Stimulated activated CD4-positive, alpha-beta T cell treated with anti-CD3 and anti-CD28 coated beads, Interleukin-15, amount 100 ng/mL, for 24 hours (primary cell): Measurements from ENCODE around the gene NCSTN.
A peak's percentile ranks its signal among the peaks of the same experiment; 100 is the strongest.

Experiments used
- DNase-seq: peaks from one replicate; pipeline ENCODE4 v3.0.0-alpha.2; 2020

The NCSTN gene

DNA sequence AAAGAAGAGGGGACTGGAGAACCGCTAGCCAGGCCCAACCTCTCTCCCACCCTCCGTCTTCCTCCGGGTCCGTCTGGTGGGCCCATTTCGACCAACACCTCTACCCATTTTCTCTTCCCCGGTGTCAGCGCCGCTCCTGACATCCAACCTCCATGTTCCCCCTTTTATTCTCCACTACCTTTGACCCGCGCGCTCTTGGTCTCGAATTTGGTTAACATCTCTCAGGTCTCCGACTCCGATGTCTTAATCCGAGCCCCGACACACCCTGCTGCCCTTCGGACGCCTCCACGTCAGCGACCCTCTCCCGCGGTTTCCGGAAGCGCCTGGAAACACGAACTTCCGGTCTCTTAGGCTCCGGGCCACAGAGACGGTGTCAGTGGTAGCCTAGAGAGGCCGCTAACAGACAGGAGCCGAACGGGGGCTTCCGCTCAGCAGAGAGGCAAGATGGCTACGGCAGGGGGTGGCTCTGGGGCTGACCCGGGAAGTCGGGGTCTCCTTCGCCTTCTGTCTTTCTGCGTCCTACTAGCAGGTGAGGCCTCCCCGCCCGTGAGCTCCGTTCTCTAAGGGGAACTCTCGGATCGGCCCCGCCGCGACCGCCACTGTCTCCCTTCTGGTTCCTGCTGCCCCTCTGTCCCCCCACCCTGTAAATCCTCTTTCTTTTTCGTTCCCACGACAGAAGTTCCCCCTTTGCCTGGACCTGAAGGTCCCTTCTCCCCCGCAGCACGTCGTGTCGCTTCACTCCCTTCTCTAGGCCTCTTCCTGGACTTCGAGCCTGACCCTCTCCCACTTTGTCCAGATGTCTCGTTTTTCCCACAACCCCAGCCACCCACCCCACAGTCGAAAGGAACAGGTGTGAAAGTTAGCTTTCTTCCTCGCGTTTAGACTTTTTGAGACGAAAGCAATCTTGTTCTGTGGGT is at the start of gene NCSTN, which contains the start of gene COPA:
TSS of gene NCSTN (plus strand) at position 431 of the 917 bp plus-strand sequence. CDS start at position 445, 14 bp downstream.
TSS of gene COPA (minus strand) at position 298 of the 917 bp plus-strand sequence. CDS start at position 218, 80 bp downstream.
- peak; percentile 93 for DNase-seq

DNA sequence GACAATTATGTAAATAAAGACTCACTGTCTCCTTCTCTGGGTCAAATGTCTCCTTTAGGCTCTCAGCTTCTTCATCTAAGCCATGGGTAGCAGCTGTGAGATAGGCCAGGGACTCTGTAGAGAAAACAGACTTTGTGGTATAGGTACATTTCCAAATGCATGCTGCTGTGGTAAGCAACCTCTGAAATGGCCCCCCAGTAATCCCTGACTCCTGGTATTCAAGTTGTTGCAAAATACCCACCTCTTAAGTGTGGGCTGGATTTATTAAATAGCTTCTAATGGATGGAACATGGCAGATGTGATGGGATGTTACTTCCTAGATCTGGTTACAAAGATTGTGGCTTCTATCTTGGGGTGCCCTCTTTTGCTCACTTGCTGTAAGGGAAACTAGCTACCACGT is 47.1 kb upstream of the NCSTN start:
- no peak for DNase-seq

DNA sequence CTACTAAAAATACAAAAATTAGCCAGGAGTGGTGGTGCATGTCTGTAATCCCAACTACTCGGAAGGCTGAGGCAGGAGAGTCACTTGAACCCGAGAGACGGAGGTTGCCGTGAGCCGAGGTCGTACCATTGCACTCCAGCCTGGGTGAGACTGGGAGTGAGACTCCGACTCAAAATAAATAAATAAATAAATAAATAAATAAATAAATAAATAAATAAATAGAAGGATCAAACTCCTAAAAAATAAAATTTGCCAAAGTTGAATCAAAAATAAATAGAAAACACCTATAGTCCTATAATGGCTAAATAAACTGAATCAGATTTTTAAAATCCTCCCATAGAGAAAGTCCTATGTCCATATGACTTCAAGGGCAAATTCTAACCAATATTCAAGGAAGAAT is 43.0 kb upstream of the NCSTN start:
- DNase-seq = no peak

DNA sequence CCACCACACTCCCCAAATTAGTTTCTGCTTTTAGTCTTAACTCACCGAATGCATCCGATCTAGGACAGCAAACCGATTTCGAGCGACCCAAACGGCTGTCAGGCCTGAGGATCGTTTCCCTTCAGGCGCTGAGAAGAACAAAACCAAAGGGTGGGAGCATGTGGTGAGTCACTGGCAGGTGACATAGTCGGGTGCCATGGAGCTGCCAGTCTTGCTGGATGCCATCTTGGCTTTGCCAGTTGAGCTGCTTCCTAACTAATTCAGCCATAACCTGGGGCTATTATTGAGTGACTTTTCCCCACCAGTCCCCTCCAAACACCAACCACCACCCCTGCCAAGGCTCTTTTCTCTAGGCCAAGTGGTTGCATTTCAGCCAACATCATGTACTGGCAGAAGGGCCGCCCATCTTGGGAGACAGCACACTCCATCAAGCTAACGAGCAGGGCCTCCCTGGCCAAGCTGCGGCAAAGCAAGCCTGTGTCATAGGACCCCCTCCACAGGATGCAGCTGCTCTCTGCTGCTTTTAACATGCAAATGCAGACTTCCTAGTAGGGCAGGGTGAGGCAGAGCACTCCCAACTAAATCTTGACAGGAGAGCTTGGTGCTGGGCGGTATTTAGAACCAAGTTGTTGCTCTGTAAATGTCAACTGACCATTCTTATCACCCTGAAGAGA is 35.9 kb upstream of the NCSTN start:
- DNase-seq = no peak

DNA sequence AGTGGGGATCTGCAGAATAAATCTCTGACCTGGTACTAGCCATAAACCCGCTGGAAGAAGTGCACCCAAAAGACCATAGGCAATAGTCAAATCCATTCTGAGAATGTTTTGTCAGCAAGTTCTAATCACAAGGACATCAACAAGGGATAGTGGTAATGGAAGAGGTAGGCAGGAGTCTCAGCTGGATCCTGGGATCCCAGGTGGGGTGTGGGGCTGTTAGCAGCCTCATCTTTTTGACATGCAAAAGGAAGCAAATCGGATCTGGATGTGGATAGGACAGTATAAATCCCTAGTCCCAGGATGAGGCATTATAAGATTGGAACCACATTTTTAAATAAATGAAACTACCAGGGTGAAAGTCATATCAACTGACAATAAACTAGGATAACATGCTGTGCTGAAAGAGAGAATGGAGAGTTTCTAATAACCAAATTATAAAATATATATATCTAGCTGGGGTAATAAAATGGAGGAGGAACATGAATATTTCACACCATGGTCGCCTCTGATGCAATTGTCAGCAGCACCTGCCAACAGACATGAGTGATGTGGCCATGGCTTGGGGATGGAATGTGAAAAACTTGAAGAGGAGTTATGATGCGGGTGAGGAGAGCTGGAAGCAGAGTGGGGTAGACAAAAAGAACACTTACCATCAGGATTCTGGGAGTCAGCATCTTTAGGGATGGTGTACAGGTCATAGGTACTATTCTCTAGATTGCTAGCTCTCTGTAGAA is 34.6 kb upstream of the NCSTN start:
- DNase-seq = no peak

DNA sequence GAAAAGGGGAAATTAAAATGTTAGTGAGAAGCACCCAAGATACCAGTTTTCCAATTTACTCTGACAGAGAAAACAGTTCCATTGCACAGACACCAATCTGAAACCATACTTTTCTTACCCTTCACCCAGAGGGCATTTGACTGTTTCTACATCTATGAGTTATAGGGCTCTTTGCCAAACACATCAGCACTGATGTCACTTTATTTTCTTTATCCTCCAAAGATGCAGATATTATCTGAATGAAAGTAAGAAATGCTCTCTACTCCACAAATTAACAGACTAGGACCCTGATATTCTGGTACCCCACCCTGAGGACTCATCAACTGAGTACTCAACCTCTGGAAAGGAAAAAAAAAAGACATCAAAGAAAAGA is 34.0 kb upstream of the NCSTN start:
- DNase-seq = no peak

DNA sequence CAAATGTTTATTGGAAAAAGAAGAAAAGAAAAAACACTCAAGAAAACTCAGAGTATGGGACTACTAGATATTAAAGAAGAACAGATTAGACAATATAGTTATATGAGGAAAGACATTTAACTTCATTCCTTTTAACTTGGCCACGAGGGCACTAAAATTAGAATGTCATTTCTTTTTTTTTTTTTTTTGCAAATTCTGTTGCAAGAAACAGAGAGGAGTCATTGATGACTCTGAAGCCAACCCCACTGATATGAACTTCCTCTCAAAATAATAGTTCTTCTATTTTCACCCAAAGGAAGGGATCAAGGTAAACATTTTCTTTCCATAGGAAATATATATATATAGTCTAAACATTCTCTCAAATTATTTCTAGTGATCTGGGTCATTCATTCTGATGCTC is 33.6 kb upstream of the NCSTN start:
- DNase-seq = no peak

DNA sequence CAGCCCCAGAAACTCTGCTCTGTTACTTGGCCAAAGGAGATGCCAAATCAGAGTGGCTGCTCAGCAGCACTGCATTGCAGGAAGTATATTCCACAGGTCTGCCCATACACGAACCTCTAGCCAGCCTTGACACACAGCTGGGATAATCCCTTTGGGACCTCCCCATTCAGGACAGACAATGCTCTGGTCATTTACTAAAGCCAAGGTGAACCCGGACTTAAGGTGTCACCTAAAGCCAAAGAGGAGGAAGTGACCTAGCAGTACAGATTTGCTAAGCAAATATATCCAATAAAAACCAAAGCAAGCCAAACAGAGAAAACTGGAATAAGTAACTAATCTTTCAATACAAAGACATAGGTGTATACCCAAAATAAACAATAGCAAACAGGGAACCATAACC is 27.8 kb upstream of the NCSTN start:
- no peak for DNase-seq

DNA sequence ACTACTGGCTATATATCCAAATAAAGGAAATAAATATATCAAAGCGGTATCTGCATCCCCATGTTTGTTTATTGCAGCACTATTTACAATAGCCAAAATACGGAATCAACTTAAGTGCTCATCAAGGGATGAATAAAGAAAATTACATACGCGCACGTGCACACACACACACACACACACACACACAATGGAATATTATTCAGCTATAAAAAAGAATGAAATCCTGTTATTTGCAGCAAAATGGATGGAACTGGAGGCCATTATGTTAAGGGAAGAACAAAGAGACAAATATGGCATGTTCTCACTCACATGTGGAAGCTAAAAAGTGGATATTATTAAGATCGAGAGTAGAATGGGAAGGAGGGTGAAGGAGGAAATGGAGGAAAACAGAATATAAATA is 20.4 kb upstream of the NCSTN start:
- DNase-seq = no peak

DNA sequence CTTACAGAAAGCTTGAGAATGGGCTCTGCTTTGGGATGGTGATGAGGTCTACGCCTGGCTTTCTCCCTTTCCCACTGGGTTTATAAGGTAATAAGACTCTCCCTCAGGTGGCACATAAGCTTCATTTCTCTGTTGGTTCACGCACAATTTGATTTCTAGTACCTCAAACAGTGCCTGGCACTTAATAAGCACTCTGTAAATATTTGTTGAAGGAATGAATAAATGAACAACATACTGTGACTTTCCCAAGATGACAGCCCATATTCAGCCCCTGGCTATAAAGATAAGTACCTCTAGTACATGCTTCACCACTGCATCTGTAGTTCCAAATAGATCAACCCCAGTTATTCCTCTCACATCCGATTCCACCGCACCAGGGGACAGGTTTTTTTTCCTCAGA is 17.9 kb upstream of the NCSTN start:
- DNase-seq = no peak

DNA sequence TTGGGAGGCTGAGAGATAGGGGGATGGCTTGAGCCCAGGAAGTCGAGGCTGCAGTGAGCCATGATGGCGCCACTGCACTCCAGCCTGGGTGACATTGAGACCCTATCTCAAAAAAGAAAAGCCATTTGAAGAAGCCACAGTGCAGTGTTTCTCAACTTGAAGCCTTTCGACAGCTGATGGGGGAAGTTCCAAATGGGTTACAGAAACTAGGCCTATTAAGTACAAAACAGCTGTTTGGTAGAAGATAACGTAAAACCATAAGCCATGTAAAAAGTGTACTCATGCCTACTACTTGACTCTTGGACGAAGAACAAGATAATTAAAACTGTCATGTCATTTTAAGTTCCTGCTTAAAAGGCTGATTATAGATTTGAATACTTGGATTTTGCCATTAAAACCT is 16.8 kb upstream of the NCSTN start:
- DNase-seq = no peak

DNA sequence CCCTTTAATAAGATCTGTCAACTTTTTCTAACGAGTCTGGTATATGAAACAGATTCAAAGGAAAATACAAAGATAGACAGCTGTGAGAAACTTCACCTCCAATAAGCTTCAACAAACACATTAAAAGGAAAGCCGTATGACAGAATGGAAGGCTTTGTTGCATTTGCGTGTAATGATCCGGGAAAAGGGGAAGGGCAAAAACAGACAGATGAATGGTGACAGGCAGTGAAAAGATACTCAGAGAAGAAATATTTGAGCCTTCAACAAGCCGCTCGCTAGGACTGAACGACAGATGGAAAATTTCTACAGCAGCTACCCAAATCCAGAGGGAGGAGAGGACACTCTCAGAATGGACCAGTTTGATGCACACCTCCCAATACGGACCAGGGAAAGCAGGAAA is 15.0 kb upstream of the NCSTN start:
- no peak for DNase-seq

DNA sequence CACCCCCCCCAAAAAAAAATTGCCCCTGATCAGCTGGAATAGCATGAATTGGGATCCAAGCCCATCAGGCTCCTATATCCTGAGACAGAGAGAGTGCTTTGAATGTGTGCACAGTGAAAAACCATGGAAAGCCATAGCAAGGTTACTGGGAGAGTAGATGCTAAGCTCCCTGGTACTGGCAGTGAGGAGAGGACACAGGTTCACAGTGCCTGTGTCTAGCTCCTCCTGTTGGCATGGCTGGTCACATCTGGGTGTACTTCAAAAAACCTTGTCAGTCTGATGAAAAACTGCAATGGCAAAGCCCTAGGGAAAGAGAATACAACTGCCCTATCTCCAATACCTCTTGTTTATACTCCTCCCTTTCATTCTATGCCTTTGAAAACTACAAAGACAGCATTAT is 13.1 kb upstream of the NCSTN start:
- DNase-seq = no peak

DNA sequence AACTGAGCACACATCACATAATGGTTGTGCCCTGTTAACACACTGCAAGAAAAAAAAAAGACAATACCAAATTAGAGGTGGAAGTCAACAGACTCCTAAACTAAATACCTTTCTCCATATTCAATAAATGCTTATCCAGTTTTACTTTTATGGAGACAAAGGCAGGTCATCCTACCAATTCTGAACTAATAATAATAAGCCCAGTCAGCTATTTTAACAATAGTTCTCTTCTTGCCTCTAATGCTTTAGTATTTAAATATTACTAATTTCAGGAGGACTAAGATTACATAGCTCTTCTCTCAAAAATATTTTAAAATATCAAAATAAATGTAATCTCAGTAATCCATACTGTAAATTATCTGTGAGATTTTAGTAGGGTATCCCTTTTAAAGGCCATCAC is 10.7 kb upstream of the NCSTN start:
- no peak for DNase-seq

DNA sequence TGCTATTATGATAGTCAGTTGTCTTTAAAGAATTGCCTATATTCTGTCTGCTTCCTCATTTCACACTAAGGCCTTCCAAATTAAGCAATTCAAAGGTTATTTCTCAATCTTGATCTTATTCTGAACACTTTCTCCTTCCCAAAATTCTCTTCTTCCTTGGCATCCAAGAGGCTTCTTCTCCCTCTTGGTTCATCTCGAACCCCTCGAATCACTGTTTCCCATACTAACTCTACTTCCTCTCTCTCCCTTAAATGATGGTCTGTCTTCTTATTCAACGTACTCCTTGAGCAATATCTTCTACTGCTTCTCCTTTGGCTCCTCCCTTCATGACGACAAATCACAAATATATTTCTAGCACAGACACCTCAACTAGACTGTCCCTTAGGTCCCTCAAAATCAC is 4.6 kb upstream of the NCSTN start:
- no peak for DNase-seq

DNA sequence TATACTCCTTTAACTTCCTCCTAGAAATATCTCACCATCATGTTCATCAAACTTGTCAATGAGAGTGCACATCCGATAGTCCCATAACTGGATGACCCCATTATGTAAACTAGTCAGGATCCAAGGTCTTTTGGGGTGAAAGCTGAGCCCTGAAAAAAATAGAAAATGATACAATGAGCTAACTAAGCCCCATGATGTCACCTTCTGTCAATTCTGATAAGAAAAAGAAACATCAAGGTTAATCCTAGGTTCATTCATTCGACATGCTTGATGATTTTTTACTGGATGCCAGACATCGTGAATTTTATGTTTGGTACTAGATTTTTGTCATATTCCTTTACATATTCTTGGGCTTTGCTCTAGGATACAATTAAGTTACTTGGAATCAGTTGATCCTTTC is 3.0 kb upstream of the NCSTN start:
- no peak for DNase-seq

DNA sequence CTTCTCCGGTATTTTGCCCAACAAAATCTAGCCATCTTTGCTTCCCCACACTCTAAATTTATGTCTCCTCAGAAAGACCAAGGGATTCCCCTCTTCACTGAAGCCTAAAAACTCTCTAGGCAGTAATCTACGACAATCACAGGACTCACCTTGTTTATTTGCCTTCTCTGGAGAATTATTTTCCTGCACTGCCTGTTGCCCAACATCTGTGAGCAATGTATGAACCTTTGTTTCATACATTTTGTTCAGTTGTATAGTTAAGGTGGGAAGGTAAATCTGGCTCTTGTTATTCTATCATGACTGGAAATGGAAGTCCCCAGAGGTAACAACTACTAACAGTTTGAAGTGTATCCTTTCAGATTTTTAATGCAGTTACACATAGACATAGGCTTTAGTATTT is 2.3 kb upstream of the NCSTN start:
- DNase-seq = no peak

DNA sequence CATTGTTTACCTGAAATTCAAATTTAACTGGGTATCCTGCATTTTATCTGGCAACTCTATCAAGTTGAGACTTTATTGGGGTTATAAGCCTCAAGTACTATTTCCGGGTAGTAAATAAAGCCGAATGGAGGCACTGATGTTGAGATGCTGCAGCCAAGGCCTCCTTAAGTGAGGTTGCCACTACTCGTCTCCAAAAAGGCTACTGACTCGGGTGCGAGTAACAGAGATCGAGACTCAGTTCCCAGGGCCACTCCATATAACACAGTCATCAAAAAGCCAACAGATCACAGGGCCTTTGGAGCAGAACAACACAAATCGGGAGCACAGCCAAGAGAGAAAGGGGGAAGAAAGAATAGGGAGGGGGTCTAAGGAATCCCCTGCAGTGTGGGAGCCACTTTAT is 657 bp upstream of the NCSTN start:
- DNase-seq = peak; percentile 9

DNA sequence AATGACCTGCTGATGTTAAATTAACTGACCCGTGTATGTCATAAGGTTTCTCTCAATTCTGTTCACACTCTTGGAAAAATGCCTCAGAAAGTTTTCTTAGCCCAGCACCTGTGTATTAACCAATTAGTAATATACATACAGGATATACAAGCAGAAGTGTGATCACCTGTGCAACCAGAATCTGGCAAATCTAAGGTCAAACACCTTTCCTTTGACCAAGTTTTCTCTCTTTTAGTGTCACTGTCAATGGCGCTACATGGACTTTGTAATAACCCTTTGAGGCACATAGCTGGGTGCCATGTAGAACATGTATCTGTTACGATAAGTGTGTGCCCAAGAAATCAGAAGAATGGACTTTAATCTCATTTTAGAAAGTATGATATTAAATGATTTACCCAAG is 1.1 kb downstream of the NCSTN start:
- DNase-seq = no peak

DNA sequence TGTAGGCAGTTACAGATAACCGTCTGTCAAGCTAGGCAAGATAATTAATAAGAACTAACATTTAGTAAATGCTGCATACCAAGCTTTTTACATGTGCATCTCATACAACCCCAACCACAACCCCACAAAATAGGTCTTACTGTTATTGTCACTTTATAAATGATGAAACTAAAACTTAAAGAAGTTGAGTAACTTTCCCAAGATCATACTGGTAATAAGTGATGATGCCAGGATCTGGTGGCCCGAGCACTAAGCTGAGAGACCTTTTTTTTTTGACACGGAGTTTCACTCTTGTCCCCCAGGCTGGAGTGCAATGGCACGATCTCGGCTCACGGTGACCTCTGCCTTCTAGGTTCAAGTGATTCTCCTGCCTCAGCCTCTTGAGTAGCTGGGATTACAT is 1.8 kb downstream of the NCSTN start:
- DNase-seq = no peak

DNA sequence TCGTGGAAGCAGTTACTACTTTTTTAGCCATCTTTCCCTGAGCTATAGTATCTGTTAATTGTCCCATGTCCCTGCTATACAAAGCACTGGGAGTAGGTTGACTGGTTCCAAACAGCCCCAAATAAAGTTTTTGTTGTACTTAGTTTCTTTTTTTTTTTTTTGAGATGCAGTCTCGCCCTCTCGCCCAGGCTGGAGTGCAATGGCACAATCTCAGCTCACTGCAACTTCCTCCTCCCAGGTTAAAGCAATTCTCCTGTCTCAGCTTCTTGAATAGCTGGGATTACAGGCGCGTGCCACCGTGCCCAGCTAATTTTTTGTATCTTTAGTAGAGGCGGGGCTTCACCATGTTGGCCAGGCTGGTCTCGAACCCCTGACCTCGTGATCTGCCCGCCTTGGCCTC is 3.3 kb downstream of the NCSTN start:
- DNase-seq = no peak

DNA sequence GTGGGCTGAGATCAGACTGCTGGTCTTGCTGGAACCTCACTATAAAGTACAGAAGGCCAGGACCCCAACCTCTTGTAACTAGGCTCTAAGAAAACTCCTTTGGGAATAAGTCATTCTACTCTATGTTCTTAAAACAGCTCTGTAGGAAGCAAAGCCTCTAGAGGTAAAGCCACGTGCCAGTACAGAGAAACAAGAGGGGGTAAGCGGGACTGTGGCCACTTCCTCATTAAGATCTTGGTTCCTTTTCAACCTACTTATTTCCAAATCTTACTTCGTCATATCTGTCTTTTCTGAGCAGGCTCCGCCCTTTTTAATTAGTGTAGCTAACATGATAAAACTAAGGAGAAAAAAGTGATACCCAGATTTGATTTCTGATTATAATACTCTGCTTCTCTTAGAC is 3.8 kb downstream of the NCSTN start:
- DNase-seq = no peak

DNA sequence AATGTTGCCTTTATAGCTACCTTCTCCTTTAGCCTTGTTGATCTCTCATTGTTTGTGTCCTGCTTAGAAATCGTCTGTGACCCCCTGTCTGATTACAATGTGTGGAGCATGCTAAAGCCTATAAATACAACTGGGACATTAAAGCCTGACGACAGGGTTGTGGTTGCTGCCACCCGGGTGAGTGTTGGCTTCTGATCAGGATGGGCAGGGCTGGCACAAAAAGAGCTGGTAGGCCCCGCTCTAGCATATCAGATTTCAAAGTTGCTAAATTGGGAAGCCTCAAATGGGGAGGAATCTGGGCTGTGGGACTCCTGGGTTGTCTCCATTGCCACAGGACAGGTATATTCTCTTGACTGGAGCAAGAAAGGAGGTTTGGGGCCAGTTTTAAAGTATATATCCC is 8.4 kb downstream of the NCSTN start:
- no peak for DNase-seq

DNA sequence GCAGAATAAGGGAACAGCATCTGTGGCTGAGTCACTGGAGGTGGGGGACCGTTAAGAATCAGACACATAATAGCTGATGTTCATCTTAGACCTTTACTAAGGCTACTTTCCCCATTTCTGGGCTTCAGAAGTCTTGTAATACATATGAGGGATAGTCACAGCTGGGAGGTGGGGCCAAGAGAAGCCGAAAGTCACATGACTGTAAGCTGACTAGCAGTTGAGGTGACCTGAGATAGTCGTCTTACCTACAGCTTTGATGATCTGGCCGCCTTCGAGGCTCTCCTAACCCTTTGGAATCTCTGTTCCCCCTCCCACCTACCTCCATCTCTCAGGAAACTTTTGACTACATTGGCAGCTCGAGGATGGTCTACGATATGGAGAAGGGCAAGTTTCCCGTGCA is 9.4 kb downstream of the NCSTN start:
- DNase-seq = no peak
